Natural killer cell (primary cell): ENCODE data around the gene IFNA5. TPM values are rescaled to one million over a fixed set of nuclear protein-coding genes. Genes with fewer than 3 reads are reported as not detected.
A peak's percentile ranks its signal among the peaks of the same experiment; 100 is the strongest.

Source experiments
- ATAC-seq, 3 donors: fragments of 150-1000 bp in 2 of 3; fragments of 200-7000 bp in 1 of 3; cut with Tn5 transposase; 1 replicate in 1 of 3; 2 replicates in 2 of 3; pipeline ENCODE4 v1.10.0; 2021; ENCODE audit warnings: mild to moderate bottlenecking in 2 of 3, moderate library complexity in 2 of 3
- DNase-seq, 2 donors: peaks; one replicate each; pipeline versions ENCODE4 v3.0.0 to v3.0.0-alpha.2; 2013 to 2021; ENCODE audit warnings: mixed read lengths in 1 of 2
- H3K27ac ChIP-seq: one replicate; pipeline ENCODE4 v1.5.1; 2013; ENCODE audit warnings: mild to moderate bottlenecking, low read length
- H3K27me3 ChIP-seq: one replicate; pipeline ENCODE4 v1.6.1; 2013; ENCODE audit warnings: low read length; ENCODE audit not compliant: control insufficient read depth, insufficient read depth
- H3K36me3 ChIP-seq: one replicate; pipeline ENCODE4 v1.6.1; 2013; ENCODE audit warnings: low read length; ENCODE audit not compliant: control insufficient read depth, insufficient read depth
- H3K4me1 ChIP-seq: one replicate; pipeline ENCODE4 v1.6.1; 2013; ENCODE audit warnings: low read length; ENCODE audit not compliant: control insufficient read depth, insufficient read depth
- H3K4me3 ChIP-seq: one replicate; pipeline ENCODE4 v1.5.1; 2013; ENCODE audit warnings: low read length
- H3K9me3 ChIP-seq: one replicate; pipeline ENCODE4 v1.6.1; 2013; ENCODE audit warnings: low read length; ENCODE audit not compliant: control insufficient read depth, insufficient read depth
- H3K27ac Mint-ChIP-seq, 2 donors: one replicate each; pipeline ENCODE4 v1.8.0; 2022; ENCODE audit warnings: mild to moderate bottlenecking in 2 of 2, mixed read lengths in 2 of 2, moderate library complexity in 1 of 2
- H3K27me3 Mint-ChIP-seq, 2 donors: one replicate each; pipeline ENCODE4 v1.8.0; 2022; ENCODE audit warnings: low read depth in 2 of 2, mixed read lengths in 2 of 2
- H3K36me3 Mint-ChIP-seq: one replicate; pipeline ENCODE4 v1.8.0; 2022; ENCODE audit warnings: mixed read lengths
- H3K4me1 Mint-ChIP-seq, 2 donors: one replicate each; pipeline ENCODE4 v1.8.0; 2022; ENCODE audit warnings: mixed read lengths in 2 of 2
- H3K4me3 Mint-ChIP-seq: one replicate; pipeline ENCODE4 v1.8.0; 2022; ENCODE audit warnings: mild to moderate bottlenecking, moderate library complexity, mixed read lengths
- H3K9me3 Mint-ChIP-seq, 2 donors: one replicate each; pipeline ENCODE4 v1.8.0; 2022; ENCODE audit warnings: mixed read lengths in 2 of 2
- WGBS: methylation state at CpG from one replicate; pipeline ENCODE4 v1.1.7; 2013; ENCODE audit warnings: missing lambda C conversion rate; ENCODE audit not compliant: insufficient coverage; 5-methylcytosine and 5-hydroxymethylcytosine counted together
- intact Hi-C: fragments of 100-400 bp; cut with micrococcal nuclease; formaldehyde crosslinking; loops from one replicate; pipeline ENCODE4 v1.14.2; 2022
- total RNA-seq, 4 donors: library from RNA; stranded (reverse); fragments of 120-200 nt in 1 of 4; gene quantifications; one replicate each; pipeline versions ENCODE4 v1.2.3 to v1.2.4, GENCODE V29; 2013 to 2022
- TF ChIP-seq, protein P1 (sequence below): fragments of 200-600 bp; IDR thresholded peaks from one replicate; pipeline ENCODE4 v1.8.0; 2022; ENCODE audit warnings: antibody characterized with exemption

The IFNA5 gene
- total RNA-seq, 3 donors from 2014 or later (not counting 1 experiment from before 2014, with no cell fraction given) = not detected

DNA sequence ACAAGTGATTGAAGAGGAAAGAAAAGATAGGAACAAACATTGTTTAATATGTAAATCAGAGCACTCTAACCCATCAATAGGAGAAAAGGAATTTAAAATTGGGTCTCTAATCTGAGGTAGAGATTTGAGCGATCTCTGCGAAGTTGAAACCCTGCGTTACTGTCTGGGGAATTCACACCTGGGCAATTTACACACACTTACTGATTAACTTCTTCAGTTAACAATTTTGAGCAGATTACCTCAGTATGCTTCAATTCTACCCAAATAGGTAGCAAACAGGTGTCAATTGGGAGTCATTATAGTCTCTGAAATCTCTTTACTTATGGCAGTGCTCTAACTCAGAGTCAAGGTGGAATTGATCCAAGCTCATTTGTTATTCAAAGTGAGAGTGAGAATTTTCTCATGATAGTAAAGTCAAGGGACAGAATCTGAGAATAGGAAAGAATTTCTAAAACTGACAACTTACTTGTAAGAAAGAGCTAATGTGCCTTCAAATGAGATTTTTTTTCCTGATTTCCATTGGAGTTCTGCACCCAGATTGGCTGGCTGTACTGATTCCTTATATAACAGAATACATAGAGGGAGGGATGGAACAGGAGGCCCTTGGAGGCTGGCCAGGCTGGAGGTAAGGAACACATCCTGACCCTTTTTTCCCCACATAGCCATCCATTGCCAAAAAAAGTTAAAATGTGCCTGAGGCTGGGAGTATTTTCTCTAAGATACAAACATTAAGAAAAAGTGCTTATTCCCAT, 38.2 kb downstream of the IFNA5 start:
- H3K27me3 ChIP-seq = no peaks in the 10 kb centered on the region
- no peaks in the 10 kb centered on the region for H3K4me1 ChIP-seq
- no peaks in the 10 kb centered on the region for H3K9me3 ChIP-seq
- peaks cover 0 to 2% of the 10 kb centered on the region in 2 donors for H3K9me3 Mint-ChIP-seq
- peaks cover 20 to 32% of the 10 kb centered on the region in 2 donors for H3K27me3 Mint-ChIP-seq
- no peak for ATAC-seq
- TF ChIP-seq, protein P1, sequence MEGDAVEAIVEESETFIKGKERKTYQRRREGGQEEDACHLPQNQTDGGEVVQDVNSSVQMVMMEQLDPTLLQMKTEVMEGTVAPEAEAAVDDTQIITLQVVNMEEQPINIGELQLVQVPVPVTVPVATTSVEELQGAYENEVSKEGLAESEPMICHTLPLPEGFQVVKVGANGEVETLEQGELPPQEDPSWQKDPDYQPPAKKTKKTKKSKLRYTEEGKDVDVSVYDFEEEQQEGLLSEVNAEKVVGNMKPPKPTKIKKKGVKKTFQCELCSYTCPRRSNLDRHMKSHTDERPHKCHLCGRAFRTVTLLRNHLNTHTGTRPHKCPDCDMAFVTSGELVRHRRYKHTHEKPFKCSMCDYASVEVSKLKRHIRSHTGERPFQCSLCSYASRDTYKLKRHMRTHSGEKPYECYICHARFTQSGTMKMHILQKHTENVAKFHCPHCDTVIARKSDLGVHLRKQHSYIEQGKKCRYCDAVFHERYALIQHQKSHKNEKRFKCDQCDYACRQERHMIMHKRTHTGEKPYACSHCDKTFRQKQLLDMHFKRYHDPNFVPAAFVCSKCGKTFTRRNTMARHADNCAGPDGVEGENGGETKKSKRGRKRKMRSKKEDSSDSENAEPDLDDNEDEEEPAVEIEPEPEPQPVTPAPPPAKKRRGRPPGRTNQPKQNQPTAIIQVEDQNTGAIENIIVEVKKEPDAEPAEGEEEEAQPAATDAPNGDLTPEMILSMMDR = no peak
- H3K27ac ChIP-seq = no peak overlapping the region
- H3K27ac Mint-ChIP-seq = no peak overlapping the region
- no peaks in the 10 kb centered on the region for H3K36me3 ChIP-seq
- no peaks in the 10 kb centered on the region for H3K4me1 Mint-ChIP-seq
- no peak for DNase-seq
- WGBS = 97% methylated on average over 3 of the region's 3 CpGs
- no peaks in the 10 kb centered on the region for H3K36me3 Mint-ChIP-seq
- no peak overlapping the region for H3K4me3 Mint-ChIP-seq
- H3K4me3 ChIP-seq = no peak overlapping the region
- intact Hi-C loops = no loop called here

DNA sequence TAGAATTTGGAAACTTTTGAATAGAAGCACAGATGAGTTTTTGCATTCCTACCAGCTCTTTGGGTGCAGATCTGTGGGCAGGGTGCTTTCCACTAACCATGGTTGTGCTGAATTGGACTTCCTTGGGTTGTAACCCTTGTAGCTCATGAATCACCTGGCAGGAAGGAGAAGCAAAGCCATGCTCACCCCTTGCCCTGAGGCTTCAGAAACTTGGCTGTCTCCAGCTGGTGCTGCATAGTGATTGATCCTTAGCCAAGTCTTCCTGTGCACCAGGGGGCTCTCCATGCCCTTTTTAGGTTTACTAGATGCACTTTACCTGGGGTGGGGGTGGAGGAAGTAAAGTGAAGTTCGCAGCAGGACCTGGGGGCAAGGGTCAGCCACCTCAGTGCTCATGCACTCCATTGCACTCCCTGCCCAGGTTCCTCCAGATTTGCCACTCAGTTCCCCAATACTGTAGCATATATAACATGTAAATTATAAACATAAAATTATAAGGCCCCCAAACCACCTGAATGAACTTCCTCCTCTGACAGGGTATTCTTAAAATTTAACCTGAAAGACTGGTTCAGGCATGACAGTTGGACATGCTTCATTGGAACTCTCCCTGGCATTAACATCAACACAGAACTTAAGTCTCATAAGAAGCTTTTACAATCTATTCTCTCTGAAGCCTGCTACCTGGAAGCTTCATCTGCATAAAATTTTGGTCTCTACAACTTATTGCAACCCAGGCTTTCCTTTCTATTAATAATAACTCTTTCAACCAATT, 39.5 kb downstream of the IFNA5 start:
- Mint-ChIP-seq H3K4me1 (no peaks in the 10 kb centered on the region), H3K9me3 (no peaks in the 10 kb centered on the region), H3K4me3 (no peak overlapping the region), H3K36me3 (no peaks in the 10 kb centered on the region), H3K27me3 (peaks cover 16 to 24% of the 10 kb centered on the region in 2 donors), H3K27ac (no peak overlapping the region)
- WGBS = 80% methylated on average over 1 of the region's 1 CpG
- Histone ChIP-seq H3K27ac (no peak overlapping the region), H3K36me3 (no peaks in the 10 kb centered on the region), H3K9me3 (no peaks in the 10 kb centered on the region), H3K4me1 (no peaks in the 10 kb centered on the region), H3K4me3 (no peak overlapping the region), H3K27me3 (no peaks in the 10 kb centered on the region)
- TF ChIP-seq, protein P1 = no peak
- ATAC-seq (no peak), DNase-seq (no peak)
- intact Hi-C loops = no loop called here

DNA sequence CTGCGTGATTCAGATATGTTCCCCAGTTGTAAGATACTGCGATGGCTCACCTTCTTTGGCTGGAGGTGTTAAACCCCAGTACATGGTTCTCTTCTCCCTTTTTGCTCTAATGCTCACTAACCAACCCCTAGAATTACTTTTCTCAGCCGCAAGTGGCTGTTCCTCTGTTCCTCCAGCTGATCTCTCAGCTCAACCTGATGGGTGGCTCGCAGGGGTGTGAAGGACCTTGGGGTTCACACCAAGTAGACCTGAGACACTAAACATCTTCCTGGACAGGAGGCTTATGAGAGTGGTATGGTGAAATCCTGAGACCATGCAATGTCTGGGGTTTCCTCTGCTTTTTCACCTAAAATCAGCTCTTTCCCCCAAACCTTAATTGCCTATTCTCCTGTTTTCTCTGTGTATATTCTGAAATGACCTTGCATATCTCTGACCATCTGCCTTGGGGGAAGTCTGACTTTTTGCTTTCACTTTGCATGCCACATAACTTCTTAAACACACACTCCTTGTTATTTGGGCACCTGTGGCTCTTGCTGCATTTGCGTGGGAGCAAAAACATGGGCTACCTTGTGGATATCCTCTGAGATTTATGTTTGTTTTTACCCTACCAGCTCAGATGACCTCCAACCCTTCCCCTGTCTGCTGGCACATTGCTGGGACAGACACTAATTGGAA, 49.4 kb downstream of the IFNA5 start:
- no peaks in the 10 kb centered on the region for H3K27me3 ChIP-seq
- Mint-ChIP-seq H3K4me1 (peaks cover 24% of the 10 kb centered on the region in 2 donors), H3K27ac (peak overlapping the region; percentile 37 to 72), H3K36me3 (no peaks in the 10 kb centered on the region), H3K4me3 (peak overlapping the region; percentile 81), H3K27me3 (peaks cover 6 to 12% of the 10 kb centered on the region in 2 donors), H3K9me3 (no peaks in the 10 kb centered on the region)
- H3K27ac ChIP-seq = no peak overlapping the region
- H3K4me1 ChIP-seq = peaks cover 15% of the 10 kb centered on the region
- H3K36me3 ChIP-seq = no peaks in the 10 kb centered on the region
- TF ChIP-seq, protein P1 = no peak
- DNase-seq (no peak), ATAC-seq (peak; percentile 67 to 83 (median 69))
- no peaks in the 10 kb centered on the region for H3K9me3 ChIP-seq
- intact Hi-C loops = no loop called here
- WGBS = 38% methylated on average over 5 of the region's 5 CpGs
- no peak overlapping the region for H3K4me3 ChIP-seq

Other genes with a start within 250 kb of the IFNA5 start
- not detected for gene IFNB1, start 227.4 kb downstream of the IFNA5 start, total RNA-seq
- not detected for gene IFNW1, start 163.5 kb downstream of the IFNA5 start, total RNA-seq
- not detected for gene IFNA21, start 138.7 kb downstream of the IFNA5 start, total RNA-seq
- gene IFNA4, start 117.7 kb downstream of the IFNA5 start, total RNA-seq = not detected
- gene IFNA7, start 103.1 kb downstream of the IFNA5 start, total RNA-seq = not detected
- not detected for gene IFNA10, start 98.2 kb downstream of the IFNA5 start, total RNA-seq
- not detected for gene IFNA16, start 88.0 kb downstream of the IFNA5 start, total RNA-seq
- not detected for gene IFNA17, start 77.1 kb downstream of the IFNA5 start, total RNA-seq
- gene IFNA14, start 65.3 kb downstream of the IFNA5 start, total RNA-seq = not detected
- gene KLHL9, start 30.1 kb upstream of the IFNA5 start, total RNA-seq = 10 to 100 TPM; 13.5 to 17.2 (median 13.6) TPM
- not detected for gene IFNA6, start 45.6 kb upstream of the IFNA5 start, total RNA-seq
- not detected for gene IFNA13, start 62.7 kb upstream of the IFNA5 start, total RNA-seq
- gene IFNA2, start 80.1 kb upstream of the IFNA5 start, total RNA-seq = not detected
- not detected for gene IFNA8, start 103.8 kb upstream of the IFNA5 start, total RNA-seq
- gene IFNA1, start 135.1 kb upstream of the IFNA5 start, total RNA-seq = not detected
- gene IFNE, start 177.0 kb upstream of the IFNA5 start, total RNA-seq = not detected